Measurements from ENCODE around the gene NUDT8. TPM values are rescaled to one million over a fixed set of nuclear protein-coding genes. Genes with fewer than 3 reads are reported as not detected.

NUDT8 gene
- total RNA-seq, 1 donor from 2014 or later, result 31.4 TPM

GRCh38 chr11:67582011-67582410 is 47.7 kb downstream of the NUDT8 start:
- DNase-seq (ENCODE audit: low spot score), result no peak
- intact Hi-C loops (cut with DNase I), result loop anchor here (2.0 to 5.0 kb wide), 2 partner anchors 45 to 73 kb away; partner anchors contain the start of genes CDK2AP2 and NUDT8

GRCh38 chr11:67581469-67581868 is 48.3 kb downstream of the NUDT8 start:
- no peak for DNase-seq (ENCODE audit: low spot score)
- intact Hi-C loops (cut with DNase I), result loop anchor here (5.0 kb wide), 1 partner anchor 46 kb away; the partner anchor contains the start of gene NUDT8

- DNase-seq (ENCODE audit: low spot score), result no peak
- intact Hi-C loops (cut with DNase I), result no loop called here
Observed at GRCh38 chr11:67577951-67578350, 51.8 kb downstream of the NUDT8 start.

Other genes starting within 250 kb of the NUDT8 start
- 4.8 TPM for gene RAD9A, start 238.0 kb downstream of the NUDT8 start, total RNA-seq
- gene PPP1CA, start 228.1 kb downstream of the NUDT8 start, total RNA-seq, result 95.1 TPM
- 1.0 TPM for gene TBC1D10C, start 225.9 kb downstream of the NUDT8 start, total RNA-seq
- 22.2 TPM for gene CARNS1, start 214.3 kb downstream of the NUDT8 start, total RNA-seq
- gene RPS6KB2, start 201.4 kb downstream of the NUDT8 start, total RNA-seq, result 23.2 TPM
- gene PTPRCAP, start 192.3 kb downstream of the NUDT8 start, total RNA-seq, result 0.40 TPM
- gene CORO1B, start 186.5 kb downstream of the NUDT8 start, total RNA-seq, result 21.6 TPM
- gene GPR152, start 177.2 kb downstream of the NUDT8 start, total RNA-seq, result not detected
- 0.11 TPM for gene CABP4, start 174.6 kb downstream of the NUDT8 start, total RNA-seq
- 76.1 TPM for gene TMEM134, start 160.7 kb downstream of the NUDT8 start, total RNA-seq
- gene AIP, start 146.9 kb downstream of the NUDT8 start, total RNA-seq, result 43.6 TPM
- 40.0 TPM for gene PITPNM1, start 124.6 kb downstream of the NUDT8 start, total RNA-seq
- 72.9 TPM for gene CDK2AP2, start 121.8 kb downstream of the NUDT8 start, total RNA-seq
- gene CABP2, start 106.5 kb downstream of the NUDT8 start, total RNA-seq, result not detected
- gene GSTP1, start 46.1 kb downstream of the NUDT8 start, total RNA-seq, result 272 TPM
- 486 TPM for gene NDUFV1, start 23.0 kb downstream of the NUDT8 start, total RNA-seq
- not detected for gene TBX10, start 9.8 kb upstream of the NUDT8 start, total RNA-seq
- not detected for gene ACY3, start 20.8 kb upstream of the NUDT8 start, total RNA-seq
- gene ALDH3B2, start 44.7 kb upstream of the NUDT8 start, total RNA-seq, result not detected